NCI-H69 (cell line): ENCODE results near the gene ZBTB24.
"Not testable (repeated sequence)": the region's sequence is repeated elsewhere in the genome, so short reads cannot be mapped to it uniquely, and the experiment has no call there.

Source experiments
- DNase-seq: peaks from one replicate; lab custom pipeline; 2025; lab: John Stamatoyannopoulos, UW

ZBTB24 gene

GRCh38 chr6:109471105-109471810 lies 11.8 kb downstream of the ZBTB24 start:
- no peak for DNase-seq

- DNase-seq = no peak
Measured at GRCh38 chr6:109469591-109470189, 13.3 kb downstream of the ZBTB24 start.

GRCh38 chr6:109467696-109468095 lies 15.3 kb downstream of the ZBTB24 start:
- DNase-seq = no peak

GRCh38 chr6:109466212-109466923 lies 16.7 kb downstream of the ZBTB24 start:
- DNase-seq = no peak

- no peak for DNase-seq
Measured at GRCh38 chr6:109465772-109466171, 17.2 kb downstream of the ZBTB24 start.

GRCh38 chr6:109461733-109462526 lies 21.1 kb downstream of the ZBTB24 start:
- no peak for DNase-seq

GRCh38 chr6:109461205-109461604 lies 21.8 kb downstream of the ZBTB24 start:
- DNase-seq = not testable (repeated sequence)

GRCh38 chr6:109460161-109460829 lies 22.7 kb downstream of the ZBTB24 start:
- no peak for DNase-seq

- no peak for DNase-seq
Measured at GRCh38 chr6:109458774-109459531, 24.1 kb downstream of the ZBTB24 start.

GRCh38 chr6:109457562-109457996 lies 25.4 kb downstream of the ZBTB24 start:
- no peak for DNase-seq

- no peak for DNase-seq
Measured at GRCh38 chr6:109456710-109457561, 26.1 kb downstream of the ZBTB24 start.

GRCh38 chr6:109456111-109456583 lies 26.9 kb downstream of the ZBTB24 start:
- peak; percentile 57 for DNase-seq

GRCh38 chr6:109455437-109456110 lies 27.4 kb downstream of the ZBTB24 start, which contains the start of gene MICAL1:
Gene MICAL1 (minus strand): TSS chr6:109455772. CDS start chr6:109454196, 1,576 bp downstream.
- DNase-seq = peak; percentile 82

GRCh38 chr6:109454496-109455436 lies 28.3 kb downstream of the ZBTB24 start:
- DNase-seq = peak; percentile 59

- peak; percentile 67 for DNase-seq
Measured at GRCh38 chr6:109453594-109454495, 29.2 kb downstream of the ZBTB24 start.

GRCh38 chr6:109453156-109453555 lies 29.9 kb downstream of the ZBTB24 start:
- DNase-seq = no peak

- no peak for DNase-seq
Measured at GRCh38 chr6:109452181-109452580, 30.8 kb downstream of the ZBTB24 start.
